Upper lobe of right lung (tissue), 1 donor: Measurements from ENCODE around the gene PPP1R14C. TPM values are rescaled to one million over a fixed set of nuclear protein-coding genes. Genes with fewer than 3 reads are reported as not detected.

ENCODE experiments used
- ATAC-seq: fragments of 200-7000 bp; cut with Tn5 transposase; one replicate; pipeline ENCODE4 v1.9.1; 2020; ENCODE audit warnings: mild to moderate bottlenecking, moderate library complexity
- DNase-seq: peaks from one replicate; pipeline ENCODE4 v3.0.0-alpha.2; 2020
- H3K27ac ChIP-seq: fragments of 200-600 bp; one replicate; pipeline ENCODE4 v1.8.0; 2022
- H3K27me3 ChIP-seq: fragments of 200-600 bp; one replicate; pipeline ENCODE4 v1.8.0; 2022; ENCODE audit warnings: mild to moderate bottlenecking
- H3K36me3 ChIP-seq: fragments of 200-600 bp; one replicate; pipeline ENCODE4 v1.8.0; 2022
- H3K4me1 ChIP-seq: fragments of 200-600 bp; one replicate; pipeline ENCODE4 v1.8.0; 2022
- H3K4me3 ChIP-seq: fragments of 200-600 bp; one replicate; pipeline ENCODE4 v1.8.0; 2022; ENCODE audit warnings: mild to moderate bottlenecking
- H3K9me3 ChIP-seq: fragments of 200-600 bp; one replicate; pipeline ENCODE4 v1.8.0; 2022
- intact Hi-C: fragments of 100-400 bp; cut with DNase I; formaldehyde crosslinking; loops from one replicate; pipeline ENCODE4 v1.11.0; 2022
- total RNA-seq: library from RNA; stranded (reverse); fragmentation: NEBNext Ultra II Directional; extraction: Animal tissue kit (Norgen Biotek cat#: 25700); gene quantifications from one replicate; pipeline ENCODE4 v1.2.1, GENCODE V29; 2021
- TF ChIP-seq, protein P1 (sequence below): fragments of 200-600 bp; IDR thresholded peaks from one replicate; pipeline ENCODE4 v1.8.0; 2022; ENCODE audit warnings: antibody characterized with exemption
- donor health status: DM: no; HTN: yes; CAD: no; lungs with severe emphysema.

Gene PPP1R14C
- total RNA-seq, 1 donor from 2014 or later = 10.0 TPM

DNA sequence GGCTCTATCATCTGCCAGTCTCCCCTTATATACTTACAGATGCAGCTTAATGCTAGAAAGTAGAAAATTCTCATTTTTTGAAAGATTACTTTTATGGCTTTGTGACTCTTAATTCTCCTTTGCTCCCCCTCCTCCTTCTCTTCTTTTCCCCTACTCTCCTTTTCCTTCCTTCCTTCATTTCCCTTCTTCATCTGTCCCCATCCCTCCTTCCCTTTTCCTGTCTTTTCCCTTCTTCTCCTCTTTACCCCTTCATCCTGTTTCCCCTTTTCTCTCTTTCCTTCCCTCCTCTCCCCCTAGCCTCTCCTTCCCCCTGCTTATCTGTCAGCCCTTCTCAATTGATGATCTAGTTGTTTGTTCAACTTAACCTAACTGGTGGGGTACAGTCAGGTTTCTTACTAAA lies 71.5 kb downstream of the PPP1R14C start:
- H3K36me3 ChIP-seq = no peaks in the 10 kb centered on the region
- no peaks in the 10 kb centered on the region for H3K9me3 ChIP-seq
- intact Hi-C loops = no loop called here
- H3K27me3 ChIP-seq = no peaks in the 10 kb centered on the region
- DNase-seq (no peak), ATAC-seq (no peak)
- H3K27ac ChIP-seq = no peak overlapping the region
- peaks cover 7% of the 10 kb centered on the region for H3K4me1 ChIP-seq
- H3K4me3 ChIP-seq = no peak overlapping the region
- TF ChIP-seq, protein P1, sequence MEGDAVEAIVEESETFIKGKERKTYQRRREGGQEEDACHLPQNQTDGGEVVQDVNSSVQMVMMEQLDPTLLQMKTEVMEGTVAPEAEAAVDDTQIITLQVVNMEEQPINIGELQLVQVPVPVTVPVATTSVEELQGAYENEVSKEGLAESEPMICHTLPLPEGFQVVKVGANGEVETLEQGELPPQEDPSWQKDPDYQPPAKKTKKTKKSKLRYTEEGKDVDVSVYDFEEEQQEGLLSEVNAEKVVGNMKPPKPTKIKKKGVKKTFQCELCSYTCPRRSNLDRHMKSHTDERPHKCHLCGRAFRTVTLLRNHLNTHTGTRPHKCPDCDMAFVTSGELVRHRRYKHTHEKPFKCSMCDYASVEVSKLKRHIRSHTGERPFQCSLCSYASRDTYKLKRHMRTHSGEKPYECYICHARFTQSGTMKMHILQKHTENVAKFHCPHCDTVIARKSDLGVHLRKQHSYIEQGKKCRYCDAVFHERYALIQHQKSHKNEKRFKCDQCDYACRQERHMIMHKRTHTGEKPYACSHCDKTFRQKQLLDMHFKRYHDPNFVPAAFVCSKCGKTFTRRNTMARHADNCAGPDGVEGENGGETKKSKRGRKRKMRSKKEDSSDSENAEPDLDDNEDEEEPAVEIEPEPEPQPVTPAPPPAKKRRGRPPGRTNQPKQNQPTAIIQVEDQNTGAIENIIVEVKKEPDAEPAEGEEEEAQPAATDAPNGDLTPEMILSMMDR = no peak

DNA sequence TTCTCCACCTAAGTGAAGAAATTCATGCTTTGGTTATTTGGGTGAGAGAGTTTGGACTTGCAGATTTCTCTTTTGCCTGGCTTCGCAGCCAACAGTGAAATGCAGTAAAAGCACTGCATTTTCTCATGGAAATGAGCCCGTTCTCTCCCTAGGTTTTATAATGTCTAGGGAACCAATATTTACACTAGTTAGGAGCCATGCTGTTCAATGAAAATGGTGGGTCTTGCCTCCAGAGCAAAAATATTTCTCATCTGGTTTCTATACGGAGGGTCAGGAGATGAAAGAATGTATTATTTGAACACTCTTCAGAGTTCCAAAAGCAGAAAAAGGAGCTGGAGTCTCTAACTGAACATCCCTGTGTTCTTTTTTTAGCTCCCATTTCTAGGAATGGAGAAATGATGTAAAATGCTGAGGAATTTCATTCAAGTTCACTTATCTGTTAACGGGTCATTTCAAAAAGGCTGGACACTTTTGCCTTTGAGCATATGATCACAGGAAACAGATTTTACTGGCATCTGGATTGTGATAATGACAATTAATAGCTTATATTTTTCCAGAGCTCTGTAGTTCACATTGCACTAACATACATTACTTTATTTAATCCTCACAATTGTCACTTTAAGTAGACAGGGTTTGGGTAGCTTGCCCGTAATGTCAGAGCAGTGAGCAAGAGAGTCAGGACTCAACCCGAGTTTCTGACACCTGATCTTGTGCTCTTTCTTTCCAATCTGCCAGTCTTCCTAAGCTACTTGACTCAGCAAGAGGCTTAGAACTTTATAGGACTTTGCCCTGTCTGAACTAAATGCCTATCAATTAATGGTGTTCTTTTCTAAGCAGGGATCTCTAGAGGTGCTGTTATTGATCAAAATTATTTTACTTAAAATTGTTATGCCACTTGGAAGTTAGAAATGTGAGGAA lies 78.0 kb downstream of the PPP1R14C start:
- no peak overlapping the region for H3K4me3 ChIP-seq
- no peaks in the 10 kb centered on the region for H3K4me1 ChIP-seq
- no peaks in the 10 kb centered on the region for H3K36me3 ChIP-seq
- TF ChIP-seq, protein P1 = no peak
- no peak for DNase-seq
- H3K9me3 ChIP-seq = no peaks in the 10 kb centered on the region
- ATAC-seq = no peak
- no peaks in the 10 kb centered on the region for H3K27me3 ChIP-seq
- intact Hi-C loops = no loop called here
- no peak overlapping the region for H3K27ac ChIP-seq

DNA sequence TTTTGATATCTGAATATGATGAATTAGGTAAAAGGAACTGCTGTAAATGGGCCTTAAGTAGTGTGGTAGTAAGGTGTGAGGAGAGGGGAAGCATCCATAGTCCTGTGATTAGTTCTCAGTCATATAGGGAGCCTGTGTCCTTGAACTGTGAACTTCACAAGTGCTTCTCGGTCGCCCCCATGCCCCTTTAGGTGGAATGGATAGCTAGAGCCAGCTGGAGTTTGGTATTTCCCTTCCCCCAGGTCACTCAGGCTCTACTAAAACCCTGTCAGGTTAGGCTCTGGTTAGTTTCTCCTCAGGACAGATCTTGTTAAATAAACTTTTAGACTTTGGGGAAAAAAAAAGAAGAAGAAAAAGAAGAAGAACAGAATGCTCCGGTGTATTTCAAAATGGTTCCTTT lies 82.0 kb downstream of the PPP1R14C start:
- ATAC-seq = no peak

DNA sequence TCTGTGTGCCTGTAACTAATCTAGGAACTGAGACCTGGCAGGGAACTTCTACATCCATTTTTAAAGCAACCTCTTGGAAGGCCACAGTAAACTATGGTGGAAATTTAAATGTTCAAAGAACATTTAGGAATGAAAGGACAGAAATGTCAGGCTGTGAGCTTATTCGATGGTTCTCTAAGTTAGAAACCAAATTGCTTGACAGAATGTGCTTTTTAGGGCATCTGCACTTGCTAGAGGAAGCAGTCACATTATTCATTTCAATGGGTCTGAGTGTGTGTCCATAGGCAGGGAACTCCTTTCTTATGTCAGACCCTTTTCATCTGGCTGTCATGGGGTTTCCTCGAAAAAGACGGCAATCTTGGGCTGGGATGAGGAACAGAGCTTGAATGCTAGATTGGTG lies 84.4 kb downstream of the PPP1R14C start:
- Histone ChIP-seq H3K27ac (no peak overlapping the region), H3K4me3 (no peak overlapping the region), H3K36me3 (no peaks in the 10 kb centered on the region), H3K4me1 (no peaks in the 10 kb centered on the region), H3K9me3 (no peaks in the 10 kb centered on the region), H3K27me3 (no peaks in the 10 kb centered on the region)
- ATAC-seq (no peak), DNase-seq (no peak)
- TF ChIP-seq, protein P1 = no peak
- intact Hi-C loops = no loop called here

More for the DNA sequence above, 82.0 kb downstream of the PPP1R14C start:
- H3K4me1 ChIP-seq = no peaks in the 10 kb centered on the region
- H3K4me3 ChIP-seq = no peak overlapping the region
- H3K36me3 ChIP-seq = no peaks in the 10 kb centered on the region
- no peak for DNase-seq
- intact Hi-C loops = no loop called here
- H3K9me3 ChIP-seq = no peaks in the 10 kb centered on the region
- TF ChIP-seq, protein P1 = no peak
- no peaks in the 10 kb centered on the region for H3K27me3 ChIP-seq
- H3K27ac ChIP-seq = no peak overlapping the region

DNA sequence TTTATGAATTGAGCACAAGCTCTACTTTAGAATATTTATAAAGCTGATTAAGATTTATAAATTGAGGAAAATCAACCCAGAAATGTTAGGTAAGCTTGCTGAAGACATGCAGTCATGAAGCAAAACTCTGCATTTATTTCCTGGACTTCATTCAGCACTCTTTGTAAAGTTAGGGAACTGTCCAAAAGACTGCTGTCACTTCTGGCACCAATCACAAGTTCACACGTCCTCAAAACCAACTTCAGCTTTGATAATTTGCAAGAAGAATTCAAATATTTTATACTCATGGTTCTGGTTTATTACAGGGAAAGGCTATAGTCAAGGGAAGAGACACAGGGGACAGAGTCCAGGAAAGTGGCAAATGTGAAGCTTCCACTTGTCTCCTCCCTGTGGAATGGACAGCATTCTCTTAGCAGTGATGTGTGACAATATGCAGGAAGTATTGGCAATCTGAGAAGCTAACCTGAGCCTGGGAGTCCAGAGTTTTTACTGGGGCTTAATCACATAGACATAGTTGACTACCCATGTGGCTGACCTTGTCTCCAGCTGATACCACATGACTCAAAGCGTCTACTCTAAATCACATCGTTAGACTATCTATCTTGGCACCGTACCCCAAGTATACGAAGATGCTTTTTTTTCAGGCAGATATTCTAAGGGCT lies 85.4 kb downstream of the PPP1R14C start:
- H3K9me3 ChIP-seq = peaks cover 4% of the 10 kb centered on the region
- TF ChIP-seq, protein P1 = no peak
- H3K27ac ChIP-seq = no peak overlapping the region
- H3K36me3 ChIP-seq = no peaks in the 10 kb centered on the region
- H3K4me1 ChIP-seq = no peaks in the 10 kb centered on the region
- ATAC-seq (no peak), DNase-seq (no peak)
- no peak overlapping the region for H3K4me3 ChIP-seq
- intact Hi-C loops = no loop called here
- H3K27me3 ChIP-seq = no peaks in the 10 kb centered on the region
